ENCODE measurements around the gene RUSC1.

Gene RUSC1

GRCh38 chr1:155277070-155277901 lies 43.4 kb upstream of the RUSC1 start, which contains the start of gene HCN3:
Gene HCN3 (plus strand): TSS chr1:155277463. CDS start chr1:155277591, 128 bp downstream.
- H3K27ac ChIP-seq (ENCODE audit: extremely low read depth, low read depth, low read length): peak within 1 kb of the TSS; percentile 58; the same call in 1 of the 2 replicates
- TF ChIP-seq ZNF155 (tag by site-specific recombination; IDR thresholded peaks at IDR 0.05) (no peak), ZFP69B (tag by site-specific recombination; IDR thresholded peaks at IDR 0.05) (no peak), ZNF621 (tag by site-specific recombination; IDR thresholded peaks at IDR 0.05) (no peak), ZNF585B (tag by site-specific recombination; IDR thresholded peaks at IDR 0.05) (no peak), ZSCAN23 (tag by site-specific recombination; IDR thresholded peaks at IDR 0.05) (no peak), ZNF629 (tag by site-specific recombination; IDR thresholded peaks at IDR 0.05) (no peak; the same call in 1 of the 2 replicates), ZNF626 (tag by site-specific recombination; IDR thresholded peaks at IDR 0.05) (no peak), ZNF132 (tag by site-specific recombination; IDR thresholded peaks at IDR 0.05; ENCODE audit: borderline replicate concordance) (no peak), ZNF37A (tag by site-specific recombination; IDR thresholded peaks at IDR 0.05) (peak; percentile 62; the same call in 1 of the 2 replicates), ZBTB48 (tag by site-specific recombination; IDR thresholded peaks at IDR 0.05) (peak; percentile 62; the same call in 1 of the 2 replicates), ZNF530 (tag by site-specific recombination; IDR thresholded peaks at IDR 0.05; ENCODE audit: low read depth) (no peak), EGR2 (tag by site-specific recombination; IDR thresholded peaks at IDR 0.05; ENCODE audit: low read depth) (peak; percentile 52), ZFP3 (tag by site-specific recombination; IDR thresholded peaks at IDR 0.05; ENCODE audit: low read depth) (no peak), ZNF133 (tag by site-specific recombination; IDR thresholded peaks at IDR 0.05) (no peak), ZSCAN16 (tag by site-specific recombination; IDR thresholded peaks at IDR 0.05) (no peak), ZNF214 (tag by site-specific recombination; IDR thresholded peaks at IDR 0.05; ENCODE audit: borderline replicate concordance) (no peak), ZBTB26 (tag by site-specific recombination; optimal IDR thresholded peaks at IDR 0.05) (peak; percentile 88), ZNF404 (tag by site-specific recombination; IDR thresholded peaks at IDR 0.05) (no peak), ZSCAN5A (tag by site-specific recombination; IDR thresholded peaks at IDR 0.05) (peak; percentile 30; the same call in 1 of the 2 replicates), ZNF776 (tag by site-specific recombination; IDR thresholded peaks at IDR 0.05; ENCODE audit: borderline replicate concordance) (no peak), ZNF561 (tag by site-specific recombination; IDR thresholded peaks at IDR 0.05; ENCODE audit: borderline replicate concordance) (peak; percentile 77; the same call in 1 of the 2 replicates), TRIM28 (IDR thresholded peaks at IDR 0.05; ENCODE audit: borderline replicate concordance, low read length) (no peak), REST (tag by site-specific recombination; IDR thresholded peaks at IDR 0.05) (no peak)
- TF ChIP-seq, protein P1, sequence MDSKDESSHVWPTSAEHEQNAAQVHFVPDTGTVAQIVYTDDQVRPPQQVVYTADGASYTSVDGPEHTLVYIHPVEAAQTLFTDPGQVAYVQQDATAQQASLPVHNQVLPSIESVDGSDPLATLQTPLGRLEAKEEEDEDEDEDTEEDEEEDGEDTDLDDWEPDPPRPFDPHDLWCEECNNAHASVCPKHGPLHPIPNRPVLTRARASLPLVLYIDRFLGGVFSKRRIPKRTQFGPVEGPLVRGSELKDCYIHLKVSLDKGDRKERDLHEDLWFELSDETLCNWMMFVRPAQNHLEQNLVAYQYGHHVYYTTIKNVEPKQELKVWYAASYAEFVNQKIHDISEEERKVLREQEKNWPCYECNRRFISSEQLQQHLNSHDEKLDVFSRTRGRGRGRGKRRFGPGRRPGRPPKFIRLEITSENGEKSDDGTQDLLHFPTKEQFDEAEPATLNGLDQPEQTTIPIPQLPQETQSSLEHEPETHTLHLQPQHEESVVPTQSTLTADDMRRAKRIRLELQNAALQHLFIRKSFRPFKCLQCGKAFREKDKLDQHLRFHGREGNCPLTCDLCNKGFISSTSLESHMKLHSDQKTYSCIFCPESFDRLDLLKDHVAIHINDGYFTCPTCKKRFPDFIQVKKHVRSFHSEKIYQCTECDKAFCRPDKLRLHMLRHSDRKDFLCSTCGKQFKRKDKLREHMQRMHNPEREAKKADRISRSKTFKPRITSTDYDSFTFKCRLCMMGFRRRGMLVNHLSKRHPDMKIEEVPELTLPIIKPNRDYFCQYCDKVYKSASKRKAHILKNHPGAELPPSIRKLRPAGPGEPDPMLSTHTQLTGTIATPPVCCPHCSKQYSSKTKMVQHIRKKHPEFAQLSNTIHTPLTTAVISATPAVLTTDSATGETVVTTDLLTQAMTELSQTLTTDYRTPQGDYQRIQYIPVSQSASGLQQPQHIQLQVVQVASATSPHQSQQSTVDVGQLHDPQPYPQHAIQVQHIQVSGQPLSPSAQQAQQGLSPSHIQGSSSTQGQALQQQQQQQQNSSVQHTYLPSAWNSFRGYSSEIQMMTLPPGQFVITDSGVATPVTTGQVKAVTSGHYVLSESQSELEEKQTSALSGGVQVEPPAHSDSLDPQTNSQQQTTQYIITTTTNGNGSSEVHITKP (tag by site-specific recombination; IDR thresholded peaks at IDR 0.05): 0 out of 2 replicates have a peak, but pooled peaks have one; percentile 39
- TF ChIP-seq, protein P2, sequence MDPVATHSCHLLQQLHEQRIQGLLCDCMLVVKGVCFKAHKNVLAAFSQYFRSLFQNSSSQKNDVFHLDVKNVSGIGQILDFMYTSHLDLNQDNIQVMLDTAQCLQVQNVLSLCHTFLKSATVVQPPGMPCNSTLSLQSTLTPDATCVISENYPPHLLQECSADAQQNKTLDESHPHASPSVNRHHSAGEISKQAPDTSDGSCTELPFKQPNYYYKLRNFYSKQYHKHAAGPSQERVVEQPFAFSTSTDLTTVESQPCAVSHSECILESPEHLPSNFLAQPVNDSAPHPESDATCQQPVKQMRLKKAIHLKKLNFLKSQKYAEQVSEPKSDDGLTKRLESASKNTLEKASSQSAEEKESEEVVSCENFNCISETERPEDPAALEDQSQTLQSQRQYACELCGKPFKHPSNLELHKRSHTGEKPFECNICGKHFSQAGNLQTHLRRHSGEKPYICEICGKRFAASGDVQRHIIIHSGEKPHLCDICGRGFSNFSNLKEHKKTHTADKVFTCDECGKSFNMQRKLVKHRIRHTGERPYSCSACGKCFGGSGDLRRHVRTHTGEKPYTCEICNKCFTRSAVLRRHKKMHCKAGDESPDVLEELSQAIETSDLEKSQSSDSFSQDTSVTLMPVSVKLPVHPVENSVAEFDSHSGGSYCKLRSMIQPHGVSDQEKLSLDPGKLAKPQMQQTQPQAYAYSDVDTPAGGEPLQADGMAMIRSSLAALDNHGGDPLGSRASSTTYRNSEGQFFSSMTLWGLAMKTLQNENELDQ (tag by site-specific recombination; IDR thresholded peaks at IDR 0.05; ENCODE audit: low read depth): no peak

More at GRCh38 chr1:155277070-155277901, 43.4 kb upstream of the RUSC1 start, which contains the start of gene HCN3:
- peak within 1 kb of the TSS; percentile 75 for H3K4me3 ChIP-seq (ENCODE audit: low read depth, low read length)
- H3K9me3 ChIP-seq (ENCODE audit: control insufficient read depth, insufficient read depth, low read depth, low read length): no peaks in the 10 kb centered on the region
- peaks cover 0 to 4% of the 10 kb centered on the region in 2 experiments; a peak in 1 of 3 replicates for H3K36me3 ChIP-seq (ENCODE audit: control insufficient read depth in 2 of 2, insufficient read depth in 1 of 2, low read length in 2 of 2)
- no peaks in the 10 kb centered on the region for H3K4me1 ChIP-seq (ENCODE audit: control insufficient read depth, insufficient read depth, low read length)
- ChIA-PET CTCF (interaction anchor here (0.6 to 5.2 kb wide), 17 partner anchors 10 to 203 kb away, joined by 3 to 45 read pairs (median 3); partner anchors contain the start of gene KRTCAP2), POLR2A (interaction anchor here (0.6 to 1.4 kb wide), 10 partner anchors 9 to 188 kb away, joined by 3 to 7 read pairs (median 4); partner anchors contain the start of genes FDPS and SCAMP3)
